BE2C (cell line): ENCODE data around the gene C1orf115.
"Not testable (repeated sequence)": the region's sequence is repeated elsewhere in the genome, so short reads cannot be mapped to it uniquely, and the experiment has no call there.

Experiments used
- DNase-seq: peaks from one replicate; pipeline ENCODE4 v3.0.0-alpha.2; 2020
- H3K27me3 ChIP-seq: fragments of 250-450 bp; sonication (Bioruptor Pico); 2 replicates; pipeline ENCODE4 v1.5.1; 2020; ENCODE audit warnings: mild to moderate bottlenecking
- H3K36me3 ChIP-seq: fragments of 250-450 bp; sonication (Bioruptor Pico); 2 replicates; pipeline ENCODE4 v1.5.1; 2020; ENCODE audit warnings: mild to moderate bottlenecking
- H3K4me1 ChIP-seq: fragments of 250-450 bp; sonication (Bioruptor Pico); 2 replicates; pipeline ENCODE4 v1.5.1; 2020
- H3K4me3 ChIP-seq: 2 replicates; pipeline ENCODE4 v1.5.1; 2011; ENCODE audit warnings: low read depth, low read length
- H3K9me3 ChIP-seq: fragments of 250-450 bp; sonication (Bioruptor Pico); 2 replicates; pipeline ENCODE4 v1.5.1; 2020
- CTCF ChIP-seq: IDR thresholded peaks from 2 replicates; pipeline ENCODE4 v1.5.1; 2012; ENCODE audit warnings: mild to moderate bottlenecking, low read depth, low read length

The C1orf115 gene

GRCh38 chr1:220708244-220708643 lies 18.1 kb downstream of the C1orf115 start:
- DNase-seq = no peak
- H3K4me3 ChIP-seq = no peak overlapping the region
- no peaks in the 10 kb centered on the region for H3K4me1 ChIP-seq
- H3K27me3 ChIP-seq = no peaks in the 10 kb centered on the region
- no peaks in the 10 kb centered on the region for H3K9me3 ChIP-seq
- no peak for TF ChIP-seq CTCF
- H3K36me3 ChIP-seq = no peaks in the 10 kb centered on the region

GRCh38 chr1:220708936-220709801 lies 19.0 kb downstream of the C1orf115 start:
- no peaks in the 10 kb centered on the region for H3K27me3 ChIP-seq
- no peaks in the 10 kb centered on the region for H3K4me1 ChIP-seq
- no peak for DNase-seq
- TF ChIP-seq CTCF = no peak
- no peaks in the 10 kb centered on the region for H3K36me3 ChIP-seq
- H3K4me3 ChIP-seq = no peak overlapping the region
- no peaks in the 10 kb centered on the region for H3K9me3 ChIP-seq

GRCh38 chr1:220710333-220710732 lies 20.2 kb downstream of the C1orf115 start:
- no peaks in the 10 kb centered on the region for H3K36me3 ChIP-seq
- no peak overlapping the region for H3K4me3 ChIP-seq
- DNase-seq = no peak
- H3K27me3 ChIP-seq = no peaks in the 10 kb centered on the region
- H3K9me3 ChIP-seq = no peaks in the 10 kb centered on the region
- no peak for TF ChIP-seq CTCF
- no peaks in the 10 kb centered on the region for H3K4me1 ChIP-seq

- no peaks in the 10 kb centered on the region for H3K27me3 ChIP-seq
- DNase-seq = no peak
- no peak for TF ChIP-seq CTCF
- H3K9me3 ChIP-seq = no peaks in the 10 kb centered on the region
- H3K4me1 ChIP-seq = no peaks in the 10 kb centered on the region
- H3K4me3 ChIP-seq = no peak overlapping the region
- H3K36me3 ChIP-seq = no peaks in the 10 kb centered on the region
Measured at GRCh38 chr1:220711056-220711809, 21.1 kb downstream of the C1orf115 start.

- H3K27me3 ChIP-seq, H3K4me3 ChIP-seq, H3K9me3 ChIP-seq, H3K36me3 ChIP-seq, H3K4me1 ChIP-seq, DNase-seq: not testable (repeated sequence)
Measured at GRCh38 chr1:220715986-220716385, 25.8 kb downstream of the C1orf115 start.

GRCh38 chr1:220717800-220718640 lies 27.9 kb downstream of the C1orf115 start:
- H3K27me3 ChIP-seq = no peaks in the 10 kb centered on the region; the same call in 1 of the 2 replicates
- no peak for DNase-seq
- H3K4me1 ChIP-seq = no peaks in the 10 kb centered on the region
- no peak overlapping the region for H3K4me3 ChIP-seq
- no peaks in the 10 kb centered on the region for H3K36me3 ChIP-seq
- TF ChIP-seq CTCF = no peak
- H3K9me3 ChIP-seq = no peaks in the 10 kb centered on the region

GRCh38 chr1:220721266-220721665 lies 31.1 kb downstream of the C1orf115 start:
- not testable (repeated sequence) for H3K4me3 ChIP-seq, H3K36me3 ChIP-seq, DNase-seq, H3K27me3 ChIP-seq, H3K9me3 ChIP-seq, H3K4me1 ChIP-seq
